Adrenal gland (tissue), 12 donors: ENCODE measurements around the gene TSHZ2. TPM values are rescaled to one million over a fixed set of nuclear protein-coding genes. Genes with fewer than 3 reads are reported as not detected.

ENCODE experiments used
- DNase-seq, 7 donors: peaks; one replicate each; pipeline ENCODE4 v3.0.0-alpha.2; 2019 to 2020
- H3K27ac ChIP-seq, 5 donors: fragments of 200-600 bp; sonication (generic) in 4 of 5; 1 replicate in 3 of 5; 2 replicates in 2 of 5; pipeline versions ENCODE4 v1.5.1 to v1.8.0; 2016 to 2020; ENCODE audit warnings: mild to moderate bottlenecking in 1 of 5
- H3K27me3 ChIP-seq: fragments of 200-600 bp; 2 replicates; pipeline ENCODE4 v1.8.0; 2021
- H3K36me3 ChIP-seq, 2 donors: fragments of 200-600 bp; replicated peaks in 1 of 2; 1 replicate in 1 of 2; 2 replicates in 1 of 2; pipeline versions ENCODE4 v1.5.1 to v1.8.0; 2018 to 2022
- H3K4me1 ChIP-seq, 2 donors: fragments of 200-600 bp; replicated peaks in 1 of 2; 1 replicate in 1 of 2; 2 replicates in 1 of 2; pipeline versions ENCODE4 v1.5.1 to v1.8.0; 2018 to 2021
- H3K4me3 ChIP-seq, 4 donors: fragments of 200-600 bp; sonication (generic) in 3 of 4; one replicate each; pipeline ENCODE4 v1.5.1; 2016 to 2018
- H3K9me3 ChIP-seq, 3 donors: fragments of 200-600 bp; sonication (generic) in 1 of 3; replicated peaks in 1 of 3; 1 replicate in 2 of 3; 2 replicates in 1 of 3; pipeline versions ENCODE4 v1.5.1 to v1.8.0; 2016 to 2021
- CTCF ChIP-seq, 6 experiments: fragments of 450-650 bp in 4 of 6; fragments of 200-600 bp in 2 of 6; sonication (generic) in 1 of 6; IDR thresholded peaks; 1 replicate in 5 of 6; 2 replicates in 1 of 6; pipeline versions ENCODE4 v1.5.1 to v1.8.0; 2016 to 2021; ENCODE audit warnings: antibody characterized with exemption in 6 of 6, mild to moderate bottlenecking in 2 of 6, moderate library complexity in 1 of 6
- POLR2A ChIP-seq, 2 donors: fragments of 450-650 bp; IDR thresholded peaks; one replicate each; pipeline ENCODE4 v1.6.1; 2017; ENCODE audit warnings: antibody characterized with exemption in 2 of 2, mild to moderate bottlenecking in 2 of 2, moderate library complexity in 1 of 2
- WGBS, 4 donors: extraction: QIAGEN DNeasy Blood & Tissue Kit in 2 of 4; methylation state at CpG; one replicate each; pipeline versions ENCODE4 v1.1.5 to v1.1.7; 2013 to 2017; 5-methylcytosine and 5-hydroxymethylcytosine counted together
- intact Hi-C, 2 donors: fragments of 100-400 bp; cut with DNase I; formaldehyde crosslinking; loops; one replicate each; pipeline versions ENCODE4 v1.14.1 to v1.15.0; 2022 to 2023
- polyA plus RNA-seq, 3 donors: library from polyadenylated mRNA; stranded (reverse); fragments of 200-250 nt in 2 of 3; fragments of 350-450 nt in 1 of 3; fragmentation: Illumina TruSeq in 1 of 3; extraction: RNeasy Lipid Tissue Mini Kit (QIAGEN cat#74804) in 1 of 3; gene quantifications; one replicate each; pipeline ENCODE4 v1.2.3, GENCODE V29; 2013 to 2014
- total RNA-seq, 9 donors: library from RNA; depleted of rRNA in 4 of 9; stranded (reverse); fragments of >200 nt in 4 of 9; fragments of 120-200 nt in 1 of 9; fragmentation: NEBNext Ultra II Directional in 1 of 9; extraction: Animal tissue kit (Norgen Biotek cat#: 25700) in 1 of 9; gene quantifications; one replicate each; pipeline versions ENCODE4 v1.1.0 to v1.2.4, GENCODE V29; 2013 to 2023
- donor health status: healthy with polysubstance abuse.
- donor health status: Bipolar disorder and iron deficiency.
- donor health status: DM: yes; HTN: yes; CAD: no.
- donor health status: DM: no; HTN: no; CAD: no.
- donor health status: DM: no; HTN: no; CAD: no.
- donor health status: DM: yes; HTN: yes; CAD: no.

The TSHZ2 gene
- total and polyA plus RNA-seq, 12 donors: 20.5 to 87.1 (median 52.4) TPM

- intact Hi-C loops: no loop called here
- WGBS, 4 donors: 66 to 79% (median 74%) methylated on average over 7 of the region's 7 CpGs
- TF ChIP-seq CTCF (IDR thresholded peaks at IDR 0.05): no peak
- no peak for TF ChIP-seq POLR2A (IDR thresholded peaks at IDR 0.05)
- Histone ChIP-seq H3K27me3 (no peaks in the 10 kb centered on the region), H3K36me3 (no peaks in the 10 kb centered on the region), H3K9me3 (no peaks in the 10 kb centered on the region), H3K27ac (no peak overlapping the region), H3K4me1 (peaks cover 0 to under 1% of the 10 kb centered on the region in 2 donors), H3K4me3 (no peak overlapping the region)
- DNase-seq: peak in 1 of 7 donors; percentile 28
Observed at GRCh38 chr20:53126185-53126584, 154.0 kb downstream of the TSHZ2 start.

GRCh38 chr20:53127027-53127426, 154.9 kb downstream of the TSHZ2 start:
- intact Hi-C loops: no loop called here
- WGBS, 4 donors: 57 to 69% (median 64%) methylated on average over 2 of the region's 2 CpGs
- DNase-seq: no peak
- Histone ChIP-seq H3K27ac (no peak overlapping the region), H3K27me3 (no peaks in the 10 kb centered on the region), H3K4me3 (no peak overlapping the region), H3K4me1 (peaks cover 0 to 6% of the 10 kb centered on the region in 2 donors), H3K9me3 (no peaks in the 10 kb centered on the region), H3K36me3 (no peaks in the 10 kb centered on the region)
- TF ChIP-seq CTCF (IDR thresholded peaks at IDR 0.05): no peak
- TF ChIP-seq POLR2A (IDR thresholded peaks at IDR 0.05): no peak

- WGBS, 4 donors: 72 to 100% (median 78%) methylated on average over 2 of the region's 2 CpGs
- Histone ChIP-seq H3K27me3 (no peaks in the 10 kb centered on the region), H3K27ac (no peak overlapping the region), H3K36me3 (no peaks in the 10 kb centered on the region), H3K4me3 (no peak overlapping the region), H3K4me1 (peaks cover 2 to 16% of the 10 kb centered on the region in 2 donors), H3K9me3 (no peaks in the 10 kb centered on the region)
- TF ChIP-seq POLR2A (IDR thresholded peaks at IDR 0.05): no peak
- TF ChIP-seq CTCF (IDR thresholded peaks at IDR 0.05): no peak
- intact Hi-C loops: no loop called here
- no peak for DNase-seq
Observed at GRCh38 chr20:53128004-53128403, 155.8 kb downstream of the TSHZ2 start.

GRCh38 chr20:53129563-53129962, 157.4 kb downstream of the TSHZ2 start:
- TF ChIP-seq POLR2A (IDR thresholded peaks at IDR 0.05) (no peak), CTCF (IDR thresholded peaks at IDR 0.05) (no peak)
- H3K27ac ChIP-seq: no peak overlapping the region
- WGBS, 4 donors: 82 to 96% (median 87%) methylated on average over 9 of the region's 9 CpGs
- peaks cover 8 to 30% of the 10 kb centered on the region in 2 donors for H3K4me1 ChIP-seq
- H3K27me3 ChIP-seq: no peaks in the 10 kb centered on the region
- DNase-seq: peak in 3 of 7 donors; percentile 24 to 61 (median 60)
- H3K36me3 ChIP-seq: no peaks in the 10 kb centered on the region
- no peaks in the 10 kb centered on the region for H3K9me3 ChIP-seq
- no peak overlapping the region for H3K4me3 ChIP-seq
- intact Hi-C loops: no loop called here
